Rectal smooth muscle tissue (tissue), 1 donor: ENCODE measurements around the gene LCN6.
"Not testable (repeated sequence)": the region's sequence is repeated elsewhere in the genome, so short reads cannot be mapped to it uniquely, and the experiment has no call there.

Experiments used
- H3K27ac ChIP-seq: one replicate; pipeline ENCODE4 v1.7.0; 2013; ENCODE audit warnings: low read depth, low read length, inconsistent platforms
- H3K27me3 ChIP-seq: one replicate; pipeline ENCODE4 v1.7.0; 2013; ENCODE audit warnings: low read length; ENCODE audit not compliant: control insufficient read depth, insufficient read depth
- H3K36me3 ChIP-seq: one replicate; pipeline ENCODE4 v1.7.0; 2013; ENCODE audit warnings: low read length; ENCODE audit not compliant: control insufficient read depth, insufficient read depth
- H3K4me1 ChIP-seq: one replicate; pipeline ENCODE4 v1.7.0; 2013; ENCODE audit warnings: low read length; ENCODE audit not compliant: control insufficient read depth, insufficient read depth
- H3K4me3 ChIP-seq: one replicate; pipeline ENCODE4 v1.7.0; 2013; ENCODE audit warnings: low read length
- H3K9ac ChIP-seq: one replicate; pipeline ENCODE4 v1.7.0; 2013; ENCODE audit warnings: low read length

Gene LCN6

GRCh38 chr9:136788644-136789522, 40.6 kb upstream of the LCN6 start:
- not testable (repeated sequence) for H3K4me1 ChIP-seq, H3K9ac ChIP-seq, H3K27ac ChIP-seq, H3K4me3 ChIP-seq, H3K36me3 ChIP-seq, H3K27me3 ChIP-seq

GRCh38 chr9:136787690-136788400, 39.5 kb upstream of the LCN6 start:
- Histone ChIP-seq H3K27me3 (no peaks in the 10 kb centered on the region), H3K9ac (no peak overlapping the region), H3K4me3 (no peak overlapping the region), H3K27ac (no peak overlapping the region), H3K36me3 (no peaks in the 10 kb centered on the region), H3K4me1 (peaks cover 9% of the 10 kb centered on the region)

- not testable (repeated sequence) for H3K4me1 ChIP-seq, H3K9ac ChIP-seq, H3K36me3 ChIP-seq, H3K4me3 ChIP-seq, H3K27ac ChIP-seq, H3K27me3 ChIP-seq
These were observed 38.7 kb upstream of the LCN6 start for GRCh38 chr9:136786983-136787382.

GRCh38 chr9:136786451-136786850, 38.1 kb upstream of the LCN6 start:
- no peak overlapping the region for H3K27ac ChIP-seq

GRCh38 chr9:136785565-136786355, 37.4 kb upstream of the LCN6 start:
- not testable (repeated sequence) for H3K4me1 ChIP-seq, H3K27me3 ChIP-seq, H3K4me3 ChIP-seq, H3K9ac ChIP-seq, H3K27ac ChIP-seq, H3K36me3 ChIP-seq

More at GRCh38 chr9:136786451-136786850, 38.1 kb upstream of the LCN6 start:
- Histone ChIP-seq H3K36me3 (no peaks in the 10 kb centered on the region), H3K9ac (no peak overlapping the region), H3K27me3 (no peaks in the 10 kb centered on the region), H3K4me3 (no peak overlapping the region), H3K4me1 (peaks cover 6% of the 10 kb centered on the region)

DNA sequence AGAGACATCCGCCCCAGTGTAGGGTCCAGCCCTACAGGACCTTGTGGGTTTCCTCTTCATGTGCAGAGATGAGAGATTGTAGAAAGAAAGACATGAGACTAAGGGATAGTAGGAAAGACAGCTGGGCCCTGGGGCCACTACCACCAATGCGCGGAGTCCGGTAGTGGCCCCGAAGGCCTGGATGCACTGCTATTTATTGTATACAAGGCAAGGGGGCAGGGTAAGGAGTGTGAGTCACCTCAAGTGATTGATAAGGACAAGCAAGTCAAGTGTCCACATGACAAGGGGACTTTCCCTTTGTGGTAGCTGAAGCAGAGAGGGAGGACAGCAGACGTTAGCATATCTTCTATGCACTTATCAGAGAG, 36.7 kb upstream of the LCN6 start:
- no peak overlapping the region for H3K4me3 ChIP-seq
- no peak overlapping the region for H3K27ac ChIP-seq

GRCh38 chr9:136784249-136784996, 36.1 kb upstream of the LCN6 start:
- no peak overlapping the region for H3K27ac ChIP-seq

More for the DNA sequence above, 36.7 kb upstream of the LCN6 start:
- Histone ChIP-seq H3K4me1 (peaks cover under 1% of the 10 kb centered on the region), H3K36me3 (no peaks in the 10 kb centered on the region), H3K9ac (no peak overlapping the region), H3K27me3 (no peaks in the 10 kb centered on the region)

DNA sequence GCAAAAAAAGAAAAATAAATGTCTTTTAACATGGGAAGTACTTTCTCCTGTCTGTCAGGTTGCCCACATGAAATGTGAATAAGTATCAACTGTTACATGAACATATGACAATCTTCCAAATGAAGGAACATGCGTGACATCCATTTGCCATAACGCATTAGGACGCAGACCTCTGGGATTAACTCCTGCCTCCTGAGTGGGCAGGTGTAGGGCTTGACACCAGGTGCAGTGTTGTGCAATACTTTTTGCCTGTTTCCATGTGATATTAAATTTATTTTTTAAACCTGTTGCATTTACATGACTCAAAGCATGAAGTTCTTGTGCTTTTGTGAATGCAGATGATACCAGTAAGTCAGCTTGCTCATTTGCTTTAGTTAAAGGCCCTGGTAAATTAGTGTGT, 34.1 kb upstream of the LCN6 start:
- Histone ChIP-seq H3K4me1 (no peaks in the 10 kb centered on the region), H3K9ac (no peak overlapping the region), H3K27me3 (no peaks in the 10 kb centered on the region), H3K36me3 (no peaks in the 10 kb centered on the region), H3K27ac (no peak overlapping the region), H3K4me3 (no peak overlapping the region)

More at GRCh38 chr9:136784249-136784996, 36.1 kb upstream of the LCN6 start:
- H3K36me3 ChIP-seq = no peaks in the 10 kb centered on the region
- no peaks in the 10 kb centered on the region for H3K4me1 ChIP-seq
- no peak overlapping the region for H3K4me3 ChIP-seq
- no peaks in the 10 kb centered on the region for H3K27me3 ChIP-seq
- H3K9ac ChIP-seq = no peak overlapping the region

GRCh38 chr9:136779808-136780207, 31.5 kb upstream of the LCN6 start:
- Histone ChIP-seq H3K4me3 (no peak overlapping the region), H3K36me3 (no peaks in the 10 kb centered on the region), H3K27ac (no peak overlapping the region), H3K9ac (no peak overlapping the region), H3K4me1 (no peaks in the 10 kb centered on the region), H3K27me3 (no peaks in the 10 kb centered on the region)

GRCh38 chr9:136777359-136777758, 29.0 kb upstream of the LCN6 start:
- Histone ChIP-seq H3K4me1 (no peaks in the 10 kb centered on the region), H3K9ac (no peak overlapping the region)

DNA sequence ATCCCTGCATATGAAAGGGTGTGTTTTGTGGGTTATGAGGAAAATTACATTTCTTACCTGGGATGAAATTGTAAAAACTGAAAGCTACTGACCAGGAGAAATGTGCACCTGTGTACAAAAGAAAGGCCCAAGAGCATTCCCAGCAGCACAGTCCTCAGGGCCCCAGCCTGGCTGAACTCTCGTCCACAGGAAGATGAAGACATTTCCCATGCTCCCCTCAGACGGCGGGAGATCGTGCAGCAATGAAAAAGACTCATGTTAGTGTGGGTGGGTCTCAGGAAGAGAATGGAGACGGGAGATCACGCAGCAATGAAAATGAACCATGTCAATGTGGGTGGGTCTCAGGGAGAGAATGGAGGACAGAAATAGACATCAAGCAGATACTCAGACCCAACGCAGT, 28.6 kb upstream of the LCN6 start:
- Histone ChIP-seq H3K4me3 (no peak overlapping the region), H3K36me3 (no peaks in the 10 kb centered on the region), H3K27me3 (no peaks in the 10 kb centered on the region), H3K4me1 (no peaks in the 10 kb centered on the region), H3K9ac (no peak overlapping the region), H3K27ac (no peak overlapping the region)

More at GRCh38 chr9:136777359-136777758, 29.0 kb upstream of the LCN6 start:
- H3K4me3 ChIP-seq = no peak overlapping the region
- H3K27ac ChIP-seq = no peak overlapping the region
- no peaks in the 10 kb centered on the region for H3K27me3 ChIP-seq
- H3K36me3 ChIP-seq = no peaks in the 10 kb centered on the region

- Histone ChIP-seq H3K9ac (no peak overlapping the region), H3K4me1 (no peaks in the 10 kb centered on the region)
These were observed 26.9 kb upstream of the LCN6 start for GRCh38 chr9:136775191-136775590.

More at GRCh38 chr9:136775191-136775590, 26.9 kb upstream of the LCN6 start:
- no peaks in the 10 kb centered on the region for H3K36me3 ChIP-seq
- H3K27me3 ChIP-seq = no peaks in the 10 kb centered on the region
- H3K4me3 ChIP-seq = no peak overlapping the region
- no peak overlapping the region for H3K27ac ChIP-seq
